AG10803 (cell line): ENCODE measurements around the gene GLI1.
"Not testable (repeated sequence)": the region's sequence is repeated elsewhere in the genome, so short reads cannot be mapped to it uniquely, and the experiment has no call there.

ENCODE experiments used
- DNase-seq: peaks from one replicate; pipeline ENCODE4 v3.0.0; 2010; ENCODE audit warnings: low read depth
- H3K4me3 ChIP-seq: 2 replicates; pipeline ENCODE4 v1.5.1; 2011; ENCODE audit warnings: mild to moderate bottlenecking, low read length, control low read depth
- CTCF ChIP-seq: conservative IDR thresholded peaks from 2 replicates; pipeline ENCODE4 v1.5.1; 2011; ENCODE audit warnings: mild to moderate bottlenecking, low read length, control low read depth, inconsistent platforms

Gene GLI1

GRCh38 chr12:57487055-57487596 lies 27.5 kb downstream of the GLI1 start:
- no peak for DNase-seq
- H3K4me3 ChIP-seq, result no peak overlapping the region

DNA sequence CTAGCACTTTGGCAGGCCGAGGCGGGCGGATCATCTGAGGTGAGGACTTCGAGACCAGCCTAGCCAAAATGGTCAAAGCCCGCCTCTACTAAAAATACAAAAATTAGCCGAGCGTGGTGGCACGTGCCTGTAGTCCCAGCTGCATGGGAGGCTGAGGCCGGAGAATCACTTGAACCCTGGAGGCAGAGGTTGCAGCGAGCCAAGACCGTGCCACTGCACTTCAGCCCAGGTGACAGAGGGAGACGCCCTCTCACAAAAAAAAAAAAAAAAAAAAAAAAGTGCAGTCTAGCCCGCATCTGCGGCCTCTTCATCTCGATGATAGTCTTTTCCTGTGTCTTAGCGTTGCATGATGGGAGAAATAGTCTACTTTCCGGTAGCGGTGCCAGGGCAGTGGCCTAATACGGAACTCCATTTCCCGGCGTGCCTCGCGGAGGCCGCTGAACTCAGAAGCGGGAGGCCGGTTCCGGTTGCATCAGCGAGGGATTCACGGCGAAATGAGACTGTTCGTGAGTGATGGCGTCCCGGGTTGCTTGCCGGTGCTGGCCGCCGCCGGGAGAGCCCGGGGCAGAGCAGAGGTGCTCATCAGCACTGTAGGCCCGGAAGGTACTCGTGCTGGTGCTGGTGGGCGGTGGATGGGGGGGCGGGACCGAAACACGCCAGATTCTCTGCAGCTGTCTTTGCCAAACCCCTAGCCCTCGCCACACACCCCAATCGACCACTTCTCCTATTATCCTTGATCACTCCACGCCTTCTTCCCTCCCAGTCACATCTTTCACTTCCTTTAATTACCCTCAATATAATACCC lies 28.2 kb downstream of the GLI1 start, which contains the start of gene MARS1:
MARS1 (plus strand) TSS at position 472 of the 805 bp plus-strand sequence; CDS start at position 495, 23 bp downstream.
- no peak for TF ChIP-seq CTCF
- DNase-seq, result peak; percentile 96

More at GRCh38 chr12:57487055-57487596, 27.5 kb downstream of the GLI1 start:
- no peak for TF ChIP-seq CTCF

GRCh38 chr12:57488402-57489156 lies 29.0 kb downstream of the GLI1 start:
- DNase-seq, result no peak
- H3K4me3 ChIP-seq, result peak overlapping the region; percentile 67
- TF ChIP-seq CTCF, result no peak

More for the DNA sequence above, 28.2 kb downstream of the GLI1 start, which contains the start of gene MARS1:
- peak within 1 kb of the TSS; percentile 67 for H3K4me3 ChIP-seq

DNA sequence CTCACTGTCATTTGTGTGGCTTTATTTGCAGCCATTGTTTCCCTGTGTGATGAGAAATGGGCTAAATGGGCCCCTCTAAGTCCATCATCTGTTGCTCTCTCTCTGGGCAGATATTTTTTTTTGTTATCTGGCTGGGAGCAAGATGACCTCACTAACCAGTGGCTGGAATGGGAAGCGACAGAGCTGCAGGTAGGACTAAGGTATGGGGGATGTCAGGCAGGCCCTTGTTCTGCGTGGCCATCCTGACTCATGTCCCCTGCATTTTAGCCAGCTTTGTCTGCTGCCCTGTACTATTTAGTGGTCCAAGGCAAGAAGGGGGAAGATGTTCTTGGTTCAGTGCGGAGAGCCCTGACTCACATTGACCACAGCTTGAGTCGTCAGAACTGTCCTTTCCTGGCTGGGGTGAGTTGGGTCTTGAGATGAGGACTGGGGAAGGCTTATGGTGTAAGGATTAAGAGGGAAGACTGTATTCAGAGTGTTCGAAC lies 29.6 kb downstream of the GLI1 start:
- TF ChIP-seq CTCF, result no peak
- H3K4me3 ChIP-seq, result peak overlapping the region; percentile 67
- peak; percentile 26 for DNase-seq

DNA sequence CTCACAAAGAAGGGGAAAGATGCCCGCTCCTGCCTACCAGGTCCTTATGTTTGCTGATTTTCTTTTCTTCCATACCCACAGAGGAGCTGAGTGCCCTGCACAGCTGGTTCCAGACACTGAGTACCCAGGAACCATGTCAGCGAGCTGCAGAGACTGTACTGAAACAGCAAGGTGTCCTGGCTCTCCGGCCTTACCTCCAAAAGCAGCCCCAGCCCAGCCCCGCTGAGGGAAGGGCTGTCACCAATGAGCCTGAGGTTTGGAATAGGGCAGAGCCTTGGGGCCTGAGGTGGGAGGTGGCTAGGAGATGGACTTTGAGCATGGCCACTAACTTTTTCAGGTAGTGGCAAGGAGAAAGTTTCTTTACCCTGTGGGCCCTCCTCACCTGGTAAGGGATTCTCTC lies 30.5 kb downstream of the GLI1 start:
- peak overlapping the region; percentile 67; the same call in 1 of the 2 replicates for H3K4me3 ChIP-seq
- TF ChIP-seq CTCF, result no peak
- DNase-seq, result no peak

GRCh38 chr12:57491393-57492280 lies 32.1 kb downstream of the GLI1 start:
- DNase-seq, result no peak
- TF ChIP-seq CTCF, result peak; percentile 26; the same call in 1 of the 2 replicates
- no peak overlapping the region for H3K4me3 ChIP-seq

DNA sequence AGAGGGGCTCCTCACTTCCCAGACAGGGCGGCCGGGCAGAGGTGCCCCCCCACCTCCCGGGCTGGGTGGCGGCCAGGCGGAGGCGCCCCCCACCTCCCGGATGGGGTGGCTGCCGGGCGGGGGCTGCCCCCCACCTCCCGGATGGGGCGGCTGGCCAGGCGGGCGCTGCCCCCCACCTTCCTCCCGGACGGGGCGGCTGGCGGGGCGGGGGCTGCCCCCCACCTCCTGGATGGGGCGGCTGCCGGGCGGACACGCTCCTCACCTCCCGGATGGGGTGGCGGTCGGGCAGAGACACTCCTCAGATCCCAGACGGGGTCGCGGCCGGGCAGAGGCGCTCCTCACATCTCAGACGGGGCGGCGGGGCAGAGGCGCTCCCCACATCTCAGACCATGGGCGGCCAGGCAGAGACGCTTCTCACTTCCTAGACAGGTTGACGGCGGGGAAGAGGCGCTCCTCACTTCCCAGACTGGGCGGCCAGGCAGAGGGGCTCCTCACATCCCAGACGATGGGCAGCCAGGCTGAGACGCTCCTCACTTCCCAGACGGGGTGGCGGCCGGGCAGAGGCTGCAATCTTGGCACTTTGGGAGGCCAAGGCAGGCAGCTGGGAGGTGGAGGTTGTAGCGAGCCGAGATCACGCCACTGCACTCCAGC lies 35.6 kb downstream of the GLI1 start:
- DNase-seq, H3K4me3 ChIP-seq: not testable (repeated sequence)
